HG03025 (cell line): Measurements from ENCODE around the gene SLC29A1.

Experiments used
- ATAC-seq: cut with Tn5 transposase; IDR thresholded peaks from one replicate; pipeline ENCODE4 v1.9.1; 2021; ENCODE audit warnings: mild to moderate bottlenecking, moderate library complexity; ENCODE audit not compliant: unreplicated experiment, low FRiP score

Gene SLC29A1

DNA sequence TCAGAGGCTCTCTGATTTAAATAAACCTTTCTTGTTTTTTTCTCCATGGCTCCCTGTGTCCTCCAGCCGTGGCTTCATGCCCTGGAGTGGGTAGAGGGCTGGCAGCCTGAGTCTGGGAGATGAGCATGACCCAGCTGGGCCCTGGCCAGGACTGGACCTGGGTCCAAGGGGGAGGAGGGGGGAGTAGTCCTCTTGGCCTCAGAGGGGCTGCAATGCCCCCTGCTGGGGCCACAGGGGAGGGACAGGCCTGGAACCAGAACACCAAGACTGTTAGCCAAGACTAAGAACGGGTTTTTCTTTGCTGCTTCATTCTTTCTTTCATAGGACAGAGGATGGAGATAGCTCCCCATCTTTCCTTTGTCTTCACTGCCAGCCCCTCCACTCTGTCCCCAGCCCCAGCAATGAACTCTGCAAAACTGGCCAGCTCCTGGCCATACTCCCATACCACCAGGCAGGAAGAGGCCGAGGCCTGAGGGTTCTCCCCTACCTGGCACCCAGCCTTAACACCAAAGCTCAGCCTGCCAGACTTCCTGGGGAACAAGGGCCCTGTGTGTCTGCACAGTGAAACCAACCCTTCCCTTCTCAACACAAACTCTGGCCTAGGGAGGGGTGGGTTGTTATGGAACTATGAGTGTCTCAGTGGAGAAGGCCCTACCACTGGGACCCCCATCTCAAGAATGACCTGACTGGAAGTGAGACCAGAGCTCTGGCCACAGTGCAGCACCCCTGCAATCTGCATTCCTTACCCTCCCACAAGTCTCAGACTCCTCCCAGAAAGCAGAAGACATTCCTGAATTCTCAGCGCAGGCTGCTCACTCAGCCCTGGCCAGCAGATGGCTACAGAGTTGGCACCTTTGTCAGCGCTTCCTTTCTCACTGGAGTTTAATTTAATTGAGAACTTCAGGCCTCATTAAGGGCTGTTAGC is 11.0 kb downstream of the SLC29A1 start:
- no peak for ATAC-seq

GRCh38 chr6:44235269-44235668 is 11.9 kb downstream of the SLC29A1 start:
- no peak for ATAC-seq

DNA sequence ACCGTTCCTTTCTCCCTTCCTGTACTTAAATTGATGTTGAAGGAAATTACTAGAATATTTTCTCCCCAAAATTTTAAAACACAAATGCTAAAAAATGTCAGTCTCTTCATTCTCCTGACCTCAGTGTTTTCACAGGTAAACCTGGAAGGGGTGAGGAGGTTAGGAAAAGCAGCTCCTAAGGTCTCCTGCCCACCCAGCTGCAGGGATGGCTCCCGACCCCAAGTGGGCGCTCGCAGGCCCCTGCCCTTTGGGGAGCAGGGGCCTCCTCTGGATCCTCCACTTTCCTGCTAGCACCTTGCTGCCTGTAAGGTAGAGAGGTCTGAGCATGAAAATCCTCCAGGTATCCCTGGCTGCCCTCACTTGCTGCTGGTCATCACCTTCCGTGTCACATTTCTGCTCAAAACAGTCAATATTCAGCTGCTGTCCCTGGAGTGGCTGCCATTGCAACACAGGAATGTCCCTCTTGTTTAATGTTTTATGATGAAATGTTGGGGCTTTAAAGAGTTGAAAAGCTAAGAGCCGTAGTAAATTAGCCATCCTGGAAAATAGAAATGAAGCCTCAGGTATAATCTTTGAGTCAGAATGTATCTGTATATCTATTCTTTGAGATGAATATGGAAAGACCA is 12.6 kb downstream of the SLC29A1 start:
- ATAC-seq, result no peak

DNA sequence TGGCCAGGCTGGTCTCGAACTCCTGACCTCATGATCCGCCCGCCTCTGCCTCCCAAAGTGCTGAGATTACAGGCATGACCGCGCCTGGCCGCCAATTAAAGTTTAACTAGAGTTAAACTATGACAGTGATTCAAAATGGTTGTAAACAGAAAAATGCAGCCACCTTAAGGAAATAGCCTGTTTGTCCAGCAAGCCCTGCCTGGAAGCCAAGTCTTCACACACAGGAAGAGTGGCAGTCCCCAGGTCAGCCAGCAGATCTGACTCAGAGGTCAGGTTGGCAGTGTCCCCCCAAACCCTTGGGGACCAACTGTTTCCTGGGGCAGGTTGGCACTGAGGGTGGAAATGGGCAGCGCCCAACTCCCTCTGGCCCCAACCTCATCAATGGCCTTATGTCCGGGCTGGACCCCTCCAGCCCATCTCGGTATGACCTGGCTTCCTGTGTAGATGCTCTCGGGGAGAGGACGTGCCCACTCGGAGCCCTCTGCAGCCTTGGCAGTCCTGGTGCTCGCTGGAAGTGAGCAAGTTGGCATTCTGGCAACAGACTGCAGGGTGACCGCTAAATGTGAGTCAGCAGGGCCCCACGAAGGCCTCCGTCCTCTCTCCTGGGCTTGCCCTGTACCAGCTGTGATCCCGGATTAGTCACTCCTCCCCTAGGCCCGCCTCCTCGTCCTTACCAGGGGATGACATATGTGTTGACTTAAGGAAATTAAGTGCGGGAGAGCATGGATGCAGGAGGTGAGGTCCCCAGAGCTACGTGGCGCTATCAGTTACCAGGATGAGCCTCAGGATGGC is 13.8 kb downstream of the SLC29A1 start:
- ATAC-seq, result peak; percentile 58

GRCh38 chr6:44237813-44238433 is 14.5 kb downstream of the SLC29A1 start:
- ATAC-seq, result peak; percentile 82

GRCh38 chr6:44238687-44239350 is 15.4 kb downstream of the SLC29A1 start:
- ATAC-seq, result no peak

- ATAC-seq, result no peak
Measured at GRCh38 chr6:44243345-44243744, 19.9 kb downstream of the SLC29A1 start.

DNA sequence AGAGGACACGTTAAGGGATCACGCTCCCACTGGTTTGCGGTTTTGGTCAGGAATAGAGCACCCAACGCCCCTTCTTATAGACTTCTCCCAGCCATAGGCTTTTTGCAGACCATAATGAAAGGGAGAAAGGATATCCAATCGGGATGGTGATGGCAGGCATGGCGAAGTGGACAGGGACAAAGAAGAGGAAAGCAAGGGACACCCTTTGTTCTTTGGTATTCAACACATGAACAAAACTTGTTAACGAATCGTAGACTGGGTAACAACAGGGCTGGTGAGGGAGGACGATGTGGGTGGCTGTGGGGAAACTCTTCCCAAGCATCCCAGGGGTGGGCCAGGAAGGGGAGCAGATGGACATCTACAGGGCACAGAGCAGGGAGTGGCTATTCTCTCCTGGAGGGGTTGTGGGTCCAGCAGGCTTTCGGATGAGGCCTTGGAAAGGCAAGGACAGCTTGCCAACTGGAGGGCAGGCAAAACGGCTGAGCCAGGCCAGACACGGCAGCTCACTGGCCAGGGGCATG is 22.1 kb downstream of the SLC29A1 start:
- no peak for ATAC-seq

GRCh38 chr6:44245912-44246662 is 22.7 kb downstream of the SLC29A1 start:
- peak; percentile 51 for ATAC-seq

- ATAC-seq, result peak; percentile 60
Measured at GRCh38 chr6:44246663-44247337, 23.4 kb downstream of the SLC29A1 start, which contains the start of gene HSP90AB1. Gene HSP90AB1 (plus strand): TSS chr6:44247101. CDS start chr6:44248630, 1,529 bp downstream.

DNA sequence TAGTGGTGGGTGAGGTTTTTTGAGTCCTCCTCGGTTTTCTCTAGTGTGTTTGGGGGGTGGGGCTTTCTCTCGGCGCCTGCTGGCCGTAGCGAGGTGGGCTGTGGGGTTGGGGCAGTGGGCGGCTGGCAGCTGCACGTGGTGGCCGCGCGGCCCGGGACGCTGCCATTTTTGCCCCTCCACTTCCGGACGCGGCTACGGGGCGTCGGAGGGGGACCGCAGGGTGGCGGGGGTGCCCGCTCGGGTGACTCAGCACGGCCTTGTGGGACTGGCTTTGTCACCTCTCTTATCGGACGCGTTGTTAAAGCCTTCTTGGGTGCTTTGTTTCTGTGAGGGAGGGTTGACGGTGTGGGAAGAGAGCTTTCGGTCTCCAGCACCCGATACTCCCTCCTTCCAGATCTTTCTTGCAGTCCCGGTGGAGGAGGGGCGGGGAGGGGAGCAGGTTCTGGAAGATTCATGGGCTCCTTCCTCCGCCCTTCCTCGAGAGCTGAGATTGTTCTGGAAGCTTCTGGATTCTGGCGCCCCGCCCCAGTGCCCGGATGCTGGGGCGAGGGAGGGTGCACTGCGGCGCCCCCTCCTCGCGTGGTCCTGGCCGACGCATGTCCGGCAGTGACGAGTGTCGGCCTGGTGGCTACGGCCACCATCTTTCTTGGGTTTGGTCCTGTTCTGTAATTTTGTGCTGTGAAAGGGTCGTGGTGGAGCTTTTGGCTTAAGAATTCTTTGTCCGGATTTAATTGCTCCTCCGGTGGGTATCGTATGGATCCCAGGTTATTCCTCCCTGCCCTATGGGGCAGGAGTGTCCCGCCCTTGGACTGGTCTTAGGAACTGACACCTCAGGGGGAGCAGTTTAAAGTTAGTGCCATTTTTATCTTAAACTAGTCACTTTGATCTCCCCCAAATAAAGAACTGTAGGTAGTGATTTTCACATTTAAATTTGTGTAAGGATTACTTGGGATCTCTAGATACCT is 24.2 kb downstream of the SLC29A1 start:
- ATAC-seq, result peak; percentile 23

DNA sequence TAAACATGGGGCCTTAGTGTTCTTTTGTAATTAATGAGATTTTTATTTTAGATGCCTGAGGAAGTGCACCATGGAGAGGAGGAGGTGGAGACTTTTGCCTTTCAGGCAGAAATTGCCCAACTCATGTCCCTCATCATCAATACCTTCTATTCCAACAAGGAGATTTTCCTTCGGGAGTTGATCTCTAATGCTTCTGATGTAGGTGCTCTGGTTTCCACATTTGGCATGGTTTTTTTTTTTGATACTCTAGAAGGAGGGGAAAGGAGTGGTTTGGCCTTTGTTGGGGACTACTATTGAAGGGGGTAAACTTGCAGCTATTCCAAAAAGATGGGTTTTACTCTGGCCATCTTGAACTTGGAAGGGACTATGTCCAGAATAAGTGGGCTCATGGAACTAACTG is 25.2 kb downstream of the SLC29A1 start:
- no peak for ATAC-seq

- ATAC-seq, result no peak
Measured at GRCh38 chr6:44249082-44249748, 25.8 kb downstream of the SLC29A1 start.

- ATAC-seq, result no peak
Measured at GRCh38 chr6:44250067-44250717, 26.8 kb downstream of the SLC29A1 start.

DNA sequence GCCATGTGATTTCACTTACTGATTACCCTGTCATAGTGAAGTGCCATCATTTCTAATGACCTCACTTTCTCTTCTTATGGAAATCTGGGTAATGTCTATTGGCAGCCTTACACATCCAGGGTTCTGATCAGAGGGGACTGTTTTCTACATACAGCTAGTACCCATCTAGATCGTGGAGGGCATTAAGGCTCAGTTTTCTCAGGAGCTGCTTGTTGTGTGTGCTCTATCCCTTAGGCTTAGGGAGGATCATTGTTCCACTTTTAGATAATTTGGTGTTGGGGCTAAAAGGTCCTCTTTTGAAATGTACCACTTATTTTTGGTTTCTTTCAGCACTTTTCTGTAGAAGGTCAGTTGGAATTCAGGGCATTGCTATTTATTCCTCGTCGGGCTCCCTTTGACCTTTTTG is 27.3 kb downstream of the SLC29A1 start:
- ATAC-seq, result no peak
